ENCODE data around the gene LIFR. TPM values are rescaled to one million over a fixed set of nuclear protein-coding genes. Genes with fewer than 3 reads are reported as not detected.

LIFR gene
- polyA plus RNA-seq, 2 of the 4 experiments (the other 2 are of a cell fraction) = 3.8 to 7.9 TPM

GRCh38 chr5:38462976-38463633 is 93.3 kb downstream of the LIFR start:
- Histone ChIP-seq H3K4me2 (peak overlapping the region; percentile 74), H3K9me3 (no peaks in the 10 kb centered on the region), H3K4me3 (no peak overlapping the region), H3K27ac (peak overlapping the region; percentile 73 to 85), H3K4me1 (peaks cover 53% of the 10 kb centered on the region)
- ChIA-PET CTCF (interaction anchor here (1.0 to 8.2 kb wide), 4 partner anchors 17 to 346 kb away, joined by 5 to 74 read pairs (median 10); no protein-coding TSS in a partner anchor), POLR2A (interaction anchor here (0.8 kb wide), 1 partner anchor 344 kb away, joined by 3 read pairs; no protein-coding TSS in a partner anchor)
- ATAC-seq (no peak), DNase-seq (ENCODE audit: low read depth in 1 of 2, low spot score in 1 of 2) (no peak), FAIRE-seq (no peak)
- TF ChIP-seq HEYL (CRISPR knock-in tag; IDR thresholded peaks at IDR 0.05) (no peak), EP300 (IDR thresholded peaks at IDR 0.05) (no peak), MAFK (IDR thresholded peaks at IDR 0.05; ENCODE audit: partially characterized antibody) (peak; percentile 80), ZSCAN20 (CRISPR knock-in tag; IDR thresholded peaks at IDR 0.05) (no peak), MYC (IDR thresholded peaks at IDR 0.05; ENCODE audit: borderline replicate concordance, low read length) (no peak), NFE2L2 (conservative IDR thresholded peaks at IDR 0.05; ENCODE audit: low read length) (peak; percentile 24; the same call in 1 of the 2 replicates), USF2 (IDR thresholded peaks at IDR 0.05) (no peak), ZC3H11A (IDR thresholded peaks at IDR 0.05) (no peak)
- WGBS (ENCODE audit: missing lambda C conversion rate) = 54% methylated on average over 7 of the region's 7 CpGs

- 78% methylated on average over 8 of the region's 8 CpGs for WGBS (ENCODE audit: missing lambda C conversion rate)
- H3K9me3 ChIP-seq = no peaks in the 10 kb centered on the region
- no peak overlapping the region for H3K4me2 ChIP-seq
- no peak for FAIRE-seq
- no peak overlapping the region for H3K4me3 ChIP-seq
- ChIA-PET POLR2A (no interaction called here), CTCF (interaction anchor here (1.8 kb wide), 1 partner anchor 38 kb away, joined by 4 read pairs; no protein-coding TSS in a partner anchor)
- TF ChIP-seq EHF (CRISPR knock-in tag; IDR thresholded peaks at IDR 0.05) = no peak
- TF ChIP-seq NR3C1 (IDR thresholded peaks at IDR 0.05) = no peak
- no peak for TF ChIP-seq HDAC2 (IDR thresholded peaks at IDR 0.05)
- no peak for TF ChIP-seq PHF8 (IDR thresholded peaks at IDR 0.05; ENCODE audit: borderline replicate concordance, low read depth)
- TF ChIP-seq POLR2AphosphoS2 (conservative IDR thresholded peaks at IDR 0.05; ENCODE audit: low read length) = no peak
- no peak for TF ChIP-seq EP300 (IDR thresholded peaks at IDR 0.05)
- no peak for TF ChIP-seq CHD4 (IDR thresholded peaks at IDR 0.05; ENCODE audit: borderline replicate concordance)
- no peak for TF ChIP-seq RAD21 (conservative IDR thresholded peaks at IDR 0.05 in 1 of 2, IDR thresholded peaks at IDR 0.05 in 1 of 2)
- TF ChIP-seq TFCP2L1 (CRISPR knock-in tag; IDR thresholded peaks at IDR 0.05) = no peak
- no peak overlapping the region for H3K27ac ChIP-seq
- no peak for ATAC-seq
- no peak for DNase-seq (ENCODE audit: low read depth in 1 of 2, low spot score in 1 of 2)
- peaks cover 9% of the 10 kb centered on the region for H3K4me1 ChIP-seq
Observed at GRCh38 chr5:38458174-38458573, 98.3 kb downstream of the LIFR start.

GRCh38 chr5:38456657-38457399 is 99.6 kb downstream of the LIFR start:
- DNase-seq (ENCODE audit: low read depth in 1 of 2, low spot score in 1 of 2) (no peak), FAIRE-seq (no peak), ATAC-seq (no peak)
- no peak for TF ChIP-seq E2F6 (IDR thresholded peaks at IDR 0.05; ENCODE audit: borderline replicate concordance, low read depth)
- TF ChIP-seq NPAS2 (CRISPR knock-in tag; IDR thresholded peaks at IDR 0.05; ENCODE audit: borderline replicate concordance) = no peak
- TF ChIP-seq ZNF302 (CRISPR knock-in tag; IDR thresholded peaks at IDR 0.05) = no peak
- no peak for TF ChIP-seq EP300 (IDR thresholded peaks at IDR 0.05)
- H3K4me2 ChIP-seq = no peak overlapping the region
- ChIA-PET POLR2A (no interaction called here), CTCF (interaction anchor here (1.5 to 2.1 kb wide), 3 partner anchors 12 to 353 kb away, joined by 4 to 9 read pairs (median 7); no protein-coding TSS in a partner anchor)
- no peak overlapping the region for H3K27ac ChIP-seq
- H3K9me3 ChIP-seq = no peaks in the 10 kb centered on the region
- H3K4me3 ChIP-seq = no peak overlapping the region
- 69% methylated on average over 4 of the region's 4 CpGs for WGBS (ENCODE audit: missing lambda C conversion rate)
- no peaks in the 10 kb centered on the region for H3K4me1 ChIP-seq

Measured in A549 (cell line).